Loucy (cell line): ENCODE results near the gene TFEB.

Experiments
- H2AFZ ChIP-seq: fragments of 200-600 bp; sonication (generic); 2 replicates; pipeline ENCODE4 v1.6.0; 2016; ENCODE audit warnings: antibody characterized with exemption, mild to moderate bottlenecking, low read length, moderate library complexity
- H3F3A ChIP-seq: fragments of 200-600 bp; 2 replicates; pipeline ENCODE4 v1.6.0; 2016; ENCODE audit warnings: antibody characterized with exemption, low read depth, mild to moderate bottlenecking
- H3K27me3 ChIP-seq: fragments of 200-600 bp; sonication (generic); 2 replicates; pipeline ENCODE4 v1.6.1; 2014; ENCODE audit warnings: low read length, mild to moderate bottlenecking; ENCODE audit not compliant: insufficient read depth, poor library complexity, severe bottlenecking
- H3K36me3 ChIP-seq: fragments of 200-600 bp; sonication (generic); 2 replicates; pipeline ENCODE4 v1.6.1; 2016; ENCODE audit warnings: low read length; ENCODE audit not compliant: insufficient read depth
- H3K4me1 ChIP-seq: fragments of 200-600 bp; sonication (generic); 2 replicates; pipeline ENCODE4 v1.5.1; 2014; ENCODE audit warnings: low read length, mild to moderate bottlenecking; ENCODE audit not compliant: insufficient read depth, poor library complexity, severe bottlenecking
- H3K4me2 ChIP-seq: fragments of 200-600 bp; sonication (generic); 2 replicates; pipeline ENCODE4 v1.6.0; 2014; ENCODE audit warnings: antibody characterized with exemption, low read length, low read depth, mild to moderate bottlenecking; ENCODE audit not compliant: poor library complexity, severe bottlenecking
- H3K4me3 ChIP-seq: fragments of 200-600 bp; sonication (generic); 2 replicates; pipeline ENCODE4 v1.5.1; 2014; ENCODE audit warnings: low read length, mild to moderate bottlenecking, mixed read lengths; ENCODE audit not compliant: poor library complexity, severe bottlenecking
- H3K79me2 ChIP-seq: fragments of 200-600 bp; sonication (generic); 2 replicates; pipeline ENCODE4 v1.6.1; 2014; ENCODE audit warnings: low read length; ENCODE audit not compliant: insufficient read depth
- H3K9ac ChIP-seq: fragments of 200-600 bp; sonication (generic); 2 replicates; pipeline ENCODE4 v1.6.0; 2014; ENCODE audit warnings: mild to moderate bottlenecking, low read depth, low read length, moderate library complexity; ENCODE audit not compliant: poor library complexity, severe bottlenecking
- H3K9me2 ChIP-seq: fragments of 200-600 bp; sonication (generic); replicated peaks from 2 replicates; pipeline ENCODE4 v1.6.1; 2016; ENCODE audit warnings: low read depth, low read length, mixed read lengths
- H3K9me3 ChIP-seq: fragments of 200-600 bp; sonication (generic); 2 replicates; pipeline ENCODE4 v1.6.1; 2014; ENCODE audit warnings: mild to moderate bottlenecking, antibody characterized with exemption, low read length, low read depth; ENCODE audit not compliant: insufficient read depth
- H4K20me1 ChIP-seq: fragments of 200-600 bp; sonication (generic); 2 replicates; pipeline ENCODE4 v1.6.0; 2014; ENCODE audit warnings: antibody characterized with exemption, low read length, mild to moderate bottlenecking; ENCODE audit not compliant: insufficient read depth, poor library complexity, severe bottlenecking
- EZH2phosphoT487 ChIP-seq: fragments of 200-600 bp; IDR thresholded peaks from 2 replicates; pipeline ENCODE4 v1.6.1; 2018; ENCODE audit warnings: antibody characterized with exemption, mild to moderate bottlenecking, moderate library complexity, borderline replicate concordance
- TF ChIP-seq, protein P1 (sequence below): fragments of 200-600 bp; sonication (generic); conservative IDR thresholded peaks from 2 replicates; pipeline ENCODE4 v1.5.1; 2014; ENCODE audit warnings: mild to moderate bottlenecking, antibody characterized with exemption, low read length

Gene TFEB

DNA sequence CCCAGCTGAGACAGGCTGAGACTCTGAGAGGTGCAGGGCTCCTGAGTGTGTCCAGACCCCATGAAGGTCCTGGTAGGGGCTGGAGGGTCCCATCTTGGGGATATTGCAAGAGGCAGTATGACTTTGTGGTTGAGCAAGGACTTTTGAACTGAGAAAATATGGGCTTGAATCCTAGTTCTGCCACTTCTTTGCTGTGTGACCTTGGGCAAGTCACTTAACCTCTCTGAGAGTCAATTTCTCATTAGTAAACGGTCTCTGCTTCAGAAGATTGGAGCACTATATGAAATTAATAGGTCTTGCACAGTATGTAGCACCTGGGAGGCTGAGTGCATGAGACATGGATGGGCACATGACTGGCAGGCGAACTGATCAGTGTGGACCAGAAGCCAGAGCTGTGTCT is 42.7 kb downstream of the TFEB start:
- no peak overlapping the region for H3K9ac ChIP-seq

DNA sequence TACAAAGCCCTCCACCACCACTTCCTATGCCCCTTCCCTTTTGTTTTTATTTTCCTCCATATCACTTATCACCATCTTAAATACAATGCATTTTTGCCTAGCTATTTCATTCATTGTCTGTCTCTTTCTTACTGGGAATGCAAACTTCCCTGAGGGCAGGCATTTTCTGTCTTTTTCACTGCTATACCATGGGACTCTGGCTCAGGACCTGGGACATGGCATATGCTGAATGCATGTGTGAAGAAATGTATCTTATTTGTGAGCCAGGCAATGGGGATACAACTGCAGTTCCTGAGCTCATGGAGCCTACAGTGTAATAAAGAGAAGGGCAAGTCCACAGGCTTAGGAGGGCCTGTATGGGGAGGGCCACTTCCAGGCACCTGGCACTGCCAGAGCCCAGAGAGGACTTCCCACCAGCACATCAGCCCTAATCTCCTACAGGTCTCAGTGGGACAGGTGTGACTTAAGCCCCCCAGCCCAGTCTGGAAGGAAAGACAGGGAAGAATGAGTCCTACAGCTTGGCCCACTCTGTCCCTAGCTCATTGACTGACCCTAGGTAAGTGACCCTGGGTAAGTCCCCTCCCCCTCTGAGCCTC is 43.2 kb downstream of the TFEB start:
- no peak for TF ChIP-seq EZH2phosphoT487
- TF ChIP-seq, protein P1, sequence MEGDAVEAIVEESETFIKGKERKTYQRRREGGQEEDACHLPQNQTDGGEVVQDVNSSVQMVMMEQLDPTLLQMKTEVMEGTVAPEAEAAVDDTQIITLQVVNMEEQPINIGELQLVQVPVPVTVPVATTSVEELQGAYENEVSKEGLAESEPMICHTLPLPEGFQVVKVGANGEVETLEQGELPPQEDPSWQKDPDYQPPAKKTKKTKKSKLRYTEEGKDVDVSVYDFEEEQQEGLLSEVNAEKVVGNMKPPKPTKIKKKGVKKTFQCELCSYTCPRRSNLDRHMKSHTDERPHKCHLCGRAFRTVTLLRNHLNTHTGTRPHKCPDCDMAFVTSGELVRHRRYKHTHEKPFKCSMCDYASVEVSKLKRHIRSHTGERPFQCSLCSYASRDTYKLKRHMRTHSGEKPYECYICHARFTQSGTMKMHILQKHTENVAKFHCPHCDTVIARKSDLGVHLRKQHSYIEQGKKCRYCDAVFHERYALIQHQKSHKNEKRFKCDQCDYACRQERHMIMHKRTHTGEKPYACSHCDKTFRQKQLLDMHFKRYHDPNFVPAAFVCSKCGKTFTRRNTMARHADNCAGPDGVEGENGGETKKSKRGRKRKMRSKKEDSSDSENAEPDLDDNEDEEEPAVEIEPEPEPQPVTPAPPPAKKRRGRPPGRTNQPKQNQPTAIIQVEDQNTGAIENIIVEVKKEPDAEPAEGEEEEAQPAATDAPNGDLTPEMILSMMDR: no peak
- no peak overlapping the region for H3K9ac ChIP-seq
- H4K20me1 ChIP-seq: no peaks in the 10 kb centered on the region
- H3K4me1 ChIP-seq: no peaks in the 10 kb centered on the region
- no peaks in the 10 kb centered on the region for H3K79me2 ChIP-seq
- no peak overlapping the region for H3K4me2 ChIP-seq
- no peaks in the 10 kb centered on the region for H3K27me3 ChIP-seq
- H3F3A ChIP-seq: no peaks in the 10 kb centered on the region
- H3K36me3 ChIP-seq: no peaks in the 10 kb centered on the region
- H2AFZ ChIP-seq: no peak overlapping the region
- H3K9me2 ChIP-seq: no peaks in the 10 kb centered on the region
- H3K9me3 ChIP-seq: no peaks in the 10 kb centered on the region
- H3K4me3 ChIP-seq: no peak overlapping the region

More for the DNA sequence above, 42.7 kb downstream of the TFEB start:
- Histone ChIP-seq H3F3A (no peaks in the 10 kb centered on the region), H3K4me2 (no peak overlapping the region), H3K36me3 (no peaks in the 10 kb centered on the region), H3K9me2 (no peaks in the 10 kb centered on the region), H3K9me3 (no peaks in the 10 kb centered on the region), H3K4me3 (no peak overlapping the region), H2AFZ (no peak overlapping the region), H3K4me1 (no peaks in the 10 kb centered on the region), H4K20me1 (no peaks in the 10 kb centered on the region), H3K27me3 (no peaks in the 10 kb centered on the region), H3K79me2 (no peaks in the 10 kb centered on the region)
- no peak for TF ChIP-seq EZH2phosphoT487
- TF ChIP-seq, protein P1: no peak

DNA sequence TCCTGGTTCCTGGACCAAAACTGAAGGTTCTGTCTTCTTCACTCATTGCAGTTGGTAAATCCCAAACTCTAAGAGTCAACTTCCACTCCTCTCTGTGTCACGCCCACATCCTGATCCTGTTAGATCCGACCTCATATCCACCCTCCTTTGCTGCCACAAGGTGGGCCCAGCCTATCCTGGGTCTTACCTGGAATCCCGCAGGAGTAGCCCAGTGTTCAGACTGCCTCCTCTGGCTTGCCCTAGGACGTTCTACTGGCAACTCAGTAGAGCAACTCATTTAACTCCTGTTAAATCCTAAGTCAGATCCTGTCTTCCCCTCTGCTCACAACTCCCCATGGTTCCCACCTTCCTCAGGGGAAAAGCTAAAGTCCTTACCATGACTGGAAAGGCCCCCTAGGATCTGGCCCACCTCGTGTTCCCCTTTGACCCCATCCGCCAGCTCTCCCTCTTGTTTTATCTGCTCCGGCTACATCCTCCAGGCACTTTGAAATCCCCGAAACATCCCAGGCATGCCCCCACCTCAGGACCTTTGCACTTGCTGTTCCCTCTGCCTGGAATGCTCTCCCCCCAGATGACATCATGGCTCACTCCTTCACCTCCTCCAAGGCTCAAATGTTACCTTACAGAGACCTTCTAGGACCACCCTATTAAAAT is 43.9 kb downstream of the TFEB start:
- Histone ChIP-seq H3K9me2 (no peaks in the 10 kb centered on the region), H3K9ac (no peak overlapping the region), H3K4me3 (no peak overlapping the region), H3F3A (no peaks in the 10 kb centered on the region), H4K20me1 (no peaks in the 10 kb centered on the region), H2AFZ (no peak overlapping the region), H3K27me3 (no peaks in the 10 kb centered on the region), H3K79me2 (no peaks in the 10 kb centered on the region), H3K36me3 (no peaks in the 10 kb centered on the region), H3K9me3 (no peaks in the 10 kb centered on the region), H3K4me1 (no peaks in the 10 kb centered on the region), H3K4me2 (no peak overlapping the region)
- TF ChIP-seq EZH2phosphoT487: no peak
- TF ChIP-seq, protein P1: no peak
